HG02588 (cell line): Measurements from ENCODE around the gene MAP1LC3B.

Experiments
- ATAC-seq: cut with Tn5 transposase; IDR thresholded peaks from one replicate; pipeline ENCODE4 v1.9.1; 2021; ENCODE audit warnings: mild to moderate bottlenecking, moderate library complexity; ENCODE audit not compliant: unreplicated experiment

Gene MAP1LC3B

GRCh38 chr16:87451563-87452210 lies 59.6 kb downstream of the MAP1LC3B start:
- ATAC-seq = no peak

- no peak for ATAC-seq
Observed at GRCh38 chr16:87453326-87453725, 61.2 kb downstream of the MAP1LC3B start.
